ENCODE results near the gene RNF150.

- no peak for TF ChIP-seq POLR2A (IDR thresholded peaks at IDR 0.05)
- TF ChIP-seq, protein P1, sequence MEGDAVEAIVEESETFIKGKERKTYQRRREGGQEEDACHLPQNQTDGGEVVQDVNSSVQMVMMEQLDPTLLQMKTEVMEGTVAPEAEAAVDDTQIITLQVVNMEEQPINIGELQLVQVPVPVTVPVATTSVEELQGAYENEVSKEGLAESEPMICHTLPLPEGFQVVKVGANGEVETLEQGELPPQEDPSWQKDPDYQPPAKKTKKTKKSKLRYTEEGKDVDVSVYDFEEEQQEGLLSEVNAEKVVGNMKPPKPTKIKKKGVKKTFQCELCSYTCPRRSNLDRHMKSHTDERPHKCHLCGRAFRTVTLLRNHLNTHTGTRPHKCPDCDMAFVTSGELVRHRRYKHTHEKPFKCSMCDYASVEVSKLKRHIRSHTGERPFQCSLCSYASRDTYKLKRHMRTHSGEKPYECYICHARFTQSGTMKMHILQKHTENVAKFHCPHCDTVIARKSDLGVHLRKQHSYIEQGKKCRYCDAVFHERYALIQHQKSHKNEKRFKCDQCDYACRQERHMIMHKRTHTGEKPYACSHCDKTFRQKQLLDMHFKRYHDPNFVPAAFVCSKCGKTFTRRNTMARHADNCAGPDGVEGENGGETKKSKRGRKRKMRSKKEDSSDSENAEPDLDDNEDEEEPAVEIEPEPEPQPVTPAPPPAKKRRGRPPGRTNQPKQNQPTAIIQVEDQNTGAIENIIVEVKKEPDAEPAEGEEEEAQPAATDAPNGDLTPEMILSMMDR (IDR thresholded peaks at IDR 0.05) = no peak
Observed at GRCh38 chr4:140944199-140944515, 189.1 kb downstream of the RNF150 start.

Measured in adrenal gland (tissue), 5 donors.